ENCODE results near the gene ENTREP1. TPM values are rescaled to one million over a fixed set of nuclear protein-coding genes. Genes with fewer than 3 reads are reported as not detected.

The ENTREP1 gene
- total RNA-seq, 4 donors from 2014 or later, result 2.2 to 23.2 (median 9.0) TPM

DNA sequence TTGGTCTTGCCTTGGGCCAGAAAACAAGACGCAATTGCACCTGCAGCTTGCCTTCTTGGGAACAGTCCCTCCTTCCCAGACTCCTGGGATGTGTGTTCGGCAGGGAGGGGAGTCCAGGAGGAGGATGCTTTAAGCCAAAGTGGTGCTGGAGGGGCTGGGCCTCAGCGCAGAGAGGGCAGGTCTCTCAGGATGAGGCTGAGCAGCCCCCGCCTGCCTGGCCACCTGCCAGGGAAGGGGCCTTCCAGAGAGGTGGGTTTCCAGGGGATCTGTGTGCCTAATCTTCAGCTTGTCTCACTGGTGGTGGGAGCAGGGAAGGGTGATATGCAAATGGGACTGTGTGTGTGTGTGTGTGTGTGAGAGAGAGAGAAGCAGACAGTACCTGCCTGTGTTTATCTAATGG lies 105.2 kb downstream of the ENTREP1 start:
- in situ Hi-C loops (cut with MboI; ENCODE audit: low pct_ligation_motif_present in 1 of 4, low pct_unique_long_range_greater_than_20kb in 1 of 4, low sequenced_read_pairs in 3 of 4), result loop anchor here in 1 of 4 donors (25.0 kb wide), 1 partner anchor 457 kb away; no protein-coding TSS in a partner anchor
- TF ChIP-seq POLR2AphosphoS5 (IDR thresholded peaks at IDR 0.05) (no peak), EP300 (IDR thresholded peaks at IDR 0.05; ENCODE audit: low read depth) (no peak), POLR2A (IDR thresholded peaks at IDR 0.05) (no peak)
- TF ChIP-seq, protein P1, sequence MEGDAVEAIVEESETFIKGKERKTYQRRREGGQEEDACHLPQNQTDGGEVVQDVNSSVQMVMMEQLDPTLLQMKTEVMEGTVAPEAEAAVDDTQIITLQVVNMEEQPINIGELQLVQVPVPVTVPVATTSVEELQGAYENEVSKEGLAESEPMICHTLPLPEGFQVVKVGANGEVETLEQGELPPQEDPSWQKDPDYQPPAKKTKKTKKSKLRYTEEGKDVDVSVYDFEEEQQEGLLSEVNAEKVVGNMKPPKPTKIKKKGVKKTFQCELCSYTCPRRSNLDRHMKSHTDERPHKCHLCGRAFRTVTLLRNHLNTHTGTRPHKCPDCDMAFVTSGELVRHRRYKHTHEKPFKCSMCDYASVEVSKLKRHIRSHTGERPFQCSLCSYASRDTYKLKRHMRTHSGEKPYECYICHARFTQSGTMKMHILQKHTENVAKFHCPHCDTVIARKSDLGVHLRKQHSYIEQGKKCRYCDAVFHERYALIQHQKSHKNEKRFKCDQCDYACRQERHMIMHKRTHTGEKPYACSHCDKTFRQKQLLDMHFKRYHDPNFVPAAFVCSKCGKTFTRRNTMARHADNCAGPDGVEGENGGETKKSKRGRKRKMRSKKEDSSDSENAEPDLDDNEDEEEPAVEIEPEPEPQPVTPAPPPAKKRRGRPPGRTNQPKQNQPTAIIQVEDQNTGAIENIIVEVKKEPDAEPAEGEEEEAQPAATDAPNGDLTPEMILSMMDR (IDR thresholded peaks at IDR 0.05), result no peak

DNA sequence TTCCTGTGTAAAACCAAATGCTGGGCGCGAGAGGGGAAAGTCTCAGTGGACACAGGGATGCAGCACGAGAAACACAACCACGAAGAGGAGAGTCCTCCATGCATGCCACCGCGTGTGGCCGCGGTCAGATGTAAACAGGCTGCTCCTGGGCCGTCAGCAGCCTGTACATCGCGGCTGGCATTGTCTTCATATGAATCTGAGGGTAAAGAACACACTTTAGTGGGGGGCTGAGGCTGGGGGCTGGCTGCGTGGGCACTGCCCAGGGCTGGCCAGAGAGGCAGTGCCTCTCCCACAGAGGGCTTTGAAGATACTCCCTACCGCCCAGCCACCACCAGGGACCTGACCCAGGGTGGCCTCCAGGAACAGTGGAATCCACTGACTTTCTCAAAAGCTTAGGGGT lies 106.2 kb downstream of the ENTREP1 start:
- intact Hi-C loops (cut with DNase I; ENCODE audit: low total_unique reads), result no loop called here
- DNase-seq, result no peak
- no peak for TF ChIP-seq POLR2AphosphoS5 (IDR thresholded peaks at IDR 0.05)
- no peak for TF ChIP-seq EP300 (IDR thresholded peaks at IDR 0.05; ENCODE audit: low read depth)
- no peak for TF ChIP-seq POLR2A (IDR thresholded peaks at IDR 0.05)
- TF ChIP-seq, protein P1 (IDR thresholded peaks at IDR 0.05), result no peak
- no peak overlapping the region for H3K4me3 ChIP-seq
- H3K27ac ChIP-seq, result no peak overlapping the region
- no peaks in the 10 kb centered on the region for H3K9me3 ChIP-seq
- WGBS, 2 donors (ENCODE audit: low coverage in 1 of 2), result 86 to 95% methylated on average over 11 to 13 of the region's 13 CpGs
- H3K36me3 ChIP-seq, result no peaks in the 10 kb centered on the region
- no peaks in the 10 kb centered on the region for H3K27me3 ChIP-seq
- in situ Hi-C loops (cut with MboI; ENCODE audit: low pct_ligation_motif_present in 1 of 4, low pct_unique_long_range_greater_than_20kb in 1 of 4, low sequenced_read_pairs in 3 of 4), result loop anchor here in 1 of 4 donors (25.0 kb wide), 1 partner anchor 456 kb away; no protein-coding TSS in a partner anchor
- no peaks in the 10 kb centered on the region for H3K4me1 ChIP-seq

More for the DNA sequence above, 105.2 kb downstream of the ENTREP1 start:
- intact Hi-C loops (cut with DNase I; ENCODE audit: low total_unique reads), result no loop called here
- no peak overlapping the region for H3K4me3 ChIP-seq
- WGBS, 2 donors (ENCODE audit: low coverage in 1 of 2), result 84% methylated on average over 4 of the region's 4 CpGs; no CpG with 5 or more reads in 1 of the 2 donors
- no peaks in the 10 kb centered on the region for H3K4me1 ChIP-seq
- H3K9me3 ChIP-seq, result no peaks in the 10 kb centered on the region
- DNase-seq, result no peak
- H3K27me3 ChIP-seq, result no peaks in the 10 kb centered on the region
- no peaks in the 10 kb centered on the region for H3K36me3 ChIP-seq
- no peak overlapping the region for H3K27ac ChIP-seq

DNA sequence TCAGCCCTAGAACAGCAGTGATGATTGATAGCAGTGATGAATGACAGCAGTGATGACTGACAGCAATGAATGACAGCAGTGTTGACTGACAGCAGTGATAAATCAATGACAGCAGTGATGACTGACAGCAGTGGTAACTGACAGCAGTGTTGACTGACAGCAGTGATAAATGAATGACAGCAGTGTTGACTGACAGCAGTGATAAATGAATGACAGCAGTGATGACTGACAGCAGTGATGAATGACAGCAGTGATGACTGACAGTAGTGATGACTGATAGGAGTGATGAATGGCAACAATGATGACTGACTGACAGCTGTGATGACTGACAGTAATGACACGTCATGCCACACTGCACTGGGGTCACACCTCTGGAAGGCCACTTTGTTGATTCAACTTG lies 106.8 kb downstream of the ENTREP1 start:
- TF ChIP-seq EP300 (IDR thresholded peaks at IDR 0.05; ENCODE audit: low read depth) (no peak), POLR2AphosphoS5 (IDR thresholded peaks at IDR 0.05) (no peak), POLR2A (IDR thresholded peaks at IDR 0.05) (no peak)
- TF ChIP-seq, protein P1 (IDR thresholded peaks at IDR 0.05), result no peak
- Histone ChIP-seq H3K27ac (no peak overlapping the region), H3K36me3 (no peaks in the 10 kb centered on the region), H3K4me1 (no peaks in the 10 kb centered on the region), H3K9me3 (no peaks in the 10 kb centered on the region), H3K27me3 (no peaks in the 10 kb centered on the region), H3K4me3 (no peak overlapping the region)
- intact Hi-C loops (cut with DNase I; ENCODE audit: low total_unique reads), result no loop called here
- no peak for DNase-seq
- in situ Hi-C loops (cut with MboI; ENCODE audit: low pct_ligation_motif_present in 1 of 4, low pct_unique_long_range_greater_than_20kb in 1 of 4, low sequenced_read_pairs in 3 of 4), result loop anchor here in 1 of 4 donors (25.0 kb wide), 1 partner anchor 456 kb away; no protein-coding TSS in a partner anchor
- WGBS, 2 donors (ENCODE audit: low coverage in 1 of 2), result 71% methylated on average over 1 of the region's 1 CpG; no CpG with 5 or more reads in 1 of the 2 donors

DNA sequence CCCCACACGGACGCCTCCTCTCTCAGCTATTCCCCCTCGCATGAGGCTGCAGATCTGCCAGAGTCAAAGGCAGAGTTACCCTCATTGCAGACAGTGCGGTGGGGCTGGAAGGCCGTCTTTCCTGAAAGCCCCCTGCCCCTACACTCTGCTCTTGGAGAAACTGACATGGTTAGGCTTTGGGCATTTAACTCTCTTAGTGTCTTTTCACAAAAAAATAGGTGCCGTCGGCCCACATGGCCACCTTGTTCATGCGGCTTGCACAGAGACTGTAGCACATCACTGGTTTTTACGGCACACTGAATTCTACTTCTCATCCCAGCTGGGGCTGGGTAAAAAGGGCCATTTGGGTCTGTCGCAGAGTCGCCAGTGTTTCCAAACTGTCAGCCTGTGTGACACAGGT lies 107.6 kb downstream of the ENTREP1 start:
- WGBS, 2 donors (ENCODE audit: low coverage in 1 of 2), result 92% methylated on average over 11 of the region's 11 CpGs; no CpG with 5 or more reads in 1 of the 2 donors
- no peaks in the 10 kb centered on the region for H3K36me3 ChIP-seq
- intact Hi-C loops (cut with DNase I; ENCODE audit: low total_unique reads) (no loop called here), in situ Hi-C loops (cut with MboI; ENCODE audit: low pct_ligation_motif_present in 1 of 4, low pct_unique_long_range_greater_than_20kb in 1 of 4, low sequenced_read_pairs in 3 of 4) (loop anchor here in 1 of 4 donors (25.0 kb wide), 1 partner anchor 455 kb away; no protein-coding TSS in a partner anchor)
- TF ChIP-seq POLR2AphosphoS5 (IDR thresholded peaks at IDR 0.05), result no peak
- no peak for TF ChIP-seq EP300 (IDR thresholded peaks at IDR 0.05; ENCODE audit: low read depth)
- TF ChIP-seq, protein P1 (IDR thresholded peaks at IDR 0.05), result no peak
- TF ChIP-seq POLR2A (IDR thresholded peaks at IDR 0.05), result no peak
- H3K27me3 ChIP-seq, result no peaks in the 10 kb centered on the region
- DNase-seq, result no peak
- no peak overlapping the region for H3K4me3 ChIP-seq
- H3K9me3 ChIP-seq, result no peaks in the 10 kb centered on the region
- H3K27ac ChIP-seq, result no peak overlapping the region
- H3K4me1 ChIP-seq, result no peaks in the 10 kb centered on the region
